GM12878 (cell line): ENCODE data around the gene COQ8B. TPM values are rescaled to one million over a fixed set of nuclear protein-coding genes. Genes with fewer than 3 reads are reported as not detected.

Experiments
- ATF7 ChIP-seq: fragments of 450-650 bp; IDR thresholded peaks from 2 replicates; pipeline ENCODE4 v1.6.1; 2016; ENCODE audit warnings: low read depth, mild to moderate bottlenecking
- BMI1 ChIP-seq: fragments of 450-650 bp; IDR thresholded peaks from 2 replicates; pipeline ENCODE4 v1.6.1; 2016; ENCODE audit warnings: mild to moderate bottlenecking, moderate library complexity, borderline replicate concordance
- CHD1 ChIP-seq: IDR thresholded peaks from 2 replicates; pipeline ENCODE4 v1.6.1; 2012; ENCODE audit warnings: low read depth, low read length, improper control_type of control experiment
- CREB1 ChIP-seq: IDR thresholded peaks from 2 replicates; pipeline ENCODE4 v1.6.1; 2012; ENCODE audit warnings: low read depth, mild to moderate bottlenecking, inconsistent platforms
- E2F4 ChIP-seq: IDR thresholded peaks from 2 replicates; pipeline ENCODE4 v1.6.1; 2012; ENCODE audit warnings: low read depth, low read length, improper control_type of control experiment
- E2F8 ChIP-seq: fragments of 450-650 bp; IDR thresholded peaks from 2 replicates; pipeline ENCODE4 v1.6.1; 2018; ENCODE audit warnings: mild to moderate bottlenecking, low read depth, moderate library complexity; ENCODE audit not compliant: partially characterized antibody
- E4F1 ChIP-seq: fragments of 450-650 bp; IDR thresholded peaks from 2 replicates; pipeline ENCODE4 v1.6.1; 2018; ENCODE audit warnings: borderline replicate concordance, mild to moderate bottlenecking; ENCODE audit not compliant: partially characterized antibody
- HCFC1 ChIP-seq: fragments of 150-350 bp; IDR thresholded peaks from 2 replicates; pipeline ENCODE4 v1.6.1; 2014; ENCODE audit warnings: low read length
- HDAC6 ChIP-seq: fragments of 200-600 bp; sonication (generic); IDR thresholded peaks from one replicate; pipeline ENCODE4 v1.8.0; 2017; ENCODE audit warnings: antibody characterized with exemption; ENCODE audit not compliant: unreplicated experiment
- JUNB ChIP-seq: IDR thresholded peaks from 2 replicates; pipeline ENCODE4 v1.6.1; 2016; ENCODE audit warnings: antibody characterized with exemption, mild to moderate bottlenecking
- JUND ChIP-seq: IDR thresholded peaks from 2 replicates; pipeline ENCODE4 v1.6.1; 2012; ENCODE audit warnings: low read depth, mild to moderate bottlenecking, low read length, improper control_type of control experiment, moderate library complexity
- LARP7 ChIP-seq: fragments of 450-650 bp; IDR thresholded peaks from 2 replicates; pipeline ENCODE4 v1.6.1; 2017; ENCODE audit warnings: mild to moderate bottlenecking
- MEF2B ChIP-seq: fragments of 450-650 bp; IDR thresholded peaks from 2 replicates; pipeline ENCODE4 v1.6.1; 2018; ENCODE audit warnings: mild to moderate bottlenecking, moderate library complexity; ENCODE audit not compliant: partially characterized antibody, poor library complexity, severe bottlenecking
- SIN3A ChIP-seq: IDR thresholded peaks from 2 replicates; pipeline ENCODE4 v1.6.1; 2012; ENCODE audit warnings: low read depth, low read length, improper control_type of control experiment
- SMAD5 ChIP-seq: IDR thresholded peaks from 2 replicates; pipeline ENCODE4 v1.6.1; 2016; ENCODE audit warnings: antibody characterized with exemption, low read depth
- SP1 ChIP-seq: IDR thresholded peaks from one replicate; pipeline ENCODE4 v1.6.1; 2011; ENCODE audit warnings: low read depth, low read length
- SPI1 ChIP-seq: IDR thresholded peaks from 2 replicates; pipeline ENCODE4 v1.6.1; 2011; ENCODE audit warnings: low read depth, mild to moderate bottlenecking, low read length, moderate library complexity, borderline replicate concordance; ENCODE audit not compliant: insufficient read depth
- TAF1 ChIP-seq: IDR thresholded peaks from 2 replicates; pipeline ENCODE4 v1.6.1; 2011; ENCODE audit warnings: mild to moderate bottlenecking, low read depth, low read length, borderline replicate concordance
- ZNF274 ChIP-seq: IDR thresholded peaks from one replicate; pipeline ENCODE4 v1.8.0; 2011; ENCODE audit not compliant: insufficient read length, insufficient read depth
- polyA plus RNA-seq, 11 experiments: library from polyadenylated mRNA; depleted of rRNA in 4 of 11; unstranded in 6 of 11; stranded (reverse) in 5 of 11; fragments of >200 nt; fragmentation: Nextera tagmentation in 4 of 11; fragmentation: Illumina TruSeq in 1 of 11; extraction: Ambion mirVana in 4 of 11; extraction: Trizol in 1 of 11; gene quantifications; 1 replicate in 1 of 11; 2 replicates in 10 of 11; pipeline versions ENCODE4 v1.2.1 to v1.2.3, GENCODE V29; 2011 to 2016; ENCODE audit warnings: inconsistent platforms in 2 of 11, missing spikeins in 2 of 11, low read depth in 1 of 11
- total RNA-seq, 4 experiments: library from RNA; depleted of rRNA in 3 of 4; stranded (reverse); fragments of >200 nt in 3 of 4; fragmentation: Illumina TruSeq in 1 of 4; extraction: Trizol in 1 of 4; gene quantifications; 2 replicates each; pipeline versions ENCODE4 v1.2.1 to v1.2.3, GENCODE V29; 2013 to 2021
- TF ChIP-seq, protein P1 (sequence below), 3 experiments: IDR thresholded peaks in 2 of 3; conservative IDR thresholded peaks in 1 of 3; 2 replicates each; pipeline ENCODE4 v1.5.1; 2011; ENCODE audit warnings: low read depth in 3 of 3, low read length in 3 of 3, mild to moderate bottlenecking in 3 of 3, control low read depth in 2 of 3, moderate library complexity in 2 of 3, inconsistent platforms in 1 of 3, mixed read lengths in 1 of 3; ENCODE audit not compliant: control insufficient read depth in 2 of 3, insufficient read depth in 1 of 3; ENCODE audit errors: extremely low read depth in 1 of 3

COQ8B gene
- total and polyA plus RNA-seq, 10 of the 15 experiments (the other 5 are each of a cell fraction or from before 2014, with no cell fraction given) = 0.39 to 37.1 (median 16.8) TPM

- TF ChIP-seq E4F1 = peak; percentile 64
- TF ChIP-seq TAF1 = no peak
- TF ChIP-seq E2F8 = no peak
- TF ChIP-seq BMI1 = peak; percentile 74; the same call in 1 of the 2 replicates
- 0 out of 2 replicates have a peak, but pooled peaks have one; percentile 24 for TF ChIP-seq SIN3A
- TF ChIP-seq, protein P1, sequence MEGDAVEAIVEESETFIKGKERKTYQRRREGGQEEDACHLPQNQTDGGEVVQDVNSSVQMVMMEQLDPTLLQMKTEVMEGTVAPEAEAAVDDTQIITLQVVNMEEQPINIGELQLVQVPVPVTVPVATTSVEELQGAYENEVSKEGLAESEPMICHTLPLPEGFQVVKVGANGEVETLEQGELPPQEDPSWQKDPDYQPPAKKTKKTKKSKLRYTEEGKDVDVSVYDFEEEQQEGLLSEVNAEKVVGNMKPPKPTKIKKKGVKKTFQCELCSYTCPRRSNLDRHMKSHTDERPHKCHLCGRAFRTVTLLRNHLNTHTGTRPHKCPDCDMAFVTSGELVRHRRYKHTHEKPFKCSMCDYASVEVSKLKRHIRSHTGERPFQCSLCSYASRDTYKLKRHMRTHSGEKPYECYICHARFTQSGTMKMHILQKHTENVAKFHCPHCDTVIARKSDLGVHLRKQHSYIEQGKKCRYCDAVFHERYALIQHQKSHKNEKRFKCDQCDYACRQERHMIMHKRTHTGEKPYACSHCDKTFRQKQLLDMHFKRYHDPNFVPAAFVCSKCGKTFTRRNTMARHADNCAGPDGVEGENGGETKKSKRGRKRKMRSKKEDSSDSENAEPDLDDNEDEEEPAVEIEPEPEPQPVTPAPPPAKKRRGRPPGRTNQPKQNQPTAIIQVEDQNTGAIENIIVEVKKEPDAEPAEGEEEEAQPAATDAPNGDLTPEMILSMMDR (IDR thresholded peaks at IDR 0.05 in 2 of 3, conservative IDR thresholded peaks at IDR 0.05 in 1 of 3; ENCODE audit: control insufficient read depth in 2 of 3, extremely low read depth in 1 of 3, insufficient read depth in 1 of 3, low read depth in 3 of 3, low read length in 3 of 3) = no peak
- TF ChIP-seq ATF7 = no peak
- no peak for TF ChIP-seq MEF2B
- TF ChIP-seq SMAD5 = no peak
- TF ChIP-seq JUNB = no peak
- no peak for TF ChIP-seq E2F4
- TF ChIP-seq SPI1 = no peak
- no peak for TF ChIP-seq HCFC1
- TF ChIP-seq ZNF274 = no peak
- TF ChIP-seq JUND = no peak
- TF ChIP-seq LARP7 = no peak
- peak; percentile 61; the same call in 1 of the 2 replicates for TF ChIP-seq CREB1
- peak; percentile 92 for TF ChIP-seq SP1
- no peak for TF ChIP-seq CHD1
- TF ChIP-seq HDAC6 = no peak
These were observed 2.0 kb downstream of the COQ8B start (continued) for GRCh38 chr19:40714441-40715299.
